ENCODE data around the gene NR0B1.

GRCh38 chrX:30282527-30282926, 26.7 kb downstream of the NR0B1 start:
- TF ChIP-seq ZFP3 (CRISPR knock-in tag; IDR thresholded peaks at IDR 0.05) (no peak), PATZ1 (CRISPR knock-in tag; IDR thresholded peaks at IDR 0.05; ENCODE audit: borderline replicate concordance) (no peak), CSRNP3 (CRISPR knock-in tag; IDR thresholded peaks at IDR 0.05) (no peak), PPARA (CRISPR knock-in tag; IDR thresholded peaks at IDR 0.05; ENCODE audit: borderline replicate concordance) (no peak), RARB (CRISPR knock-in tag; IDR thresholded peaks at IDR 0.05) (no peak), ZNF565 (CRISPR knock-in tag; conservative IDR thresholded peaks at IDR 0.05; ENCODE audit: low read depth) (no peak), ARNTL (CRISPR knock-in tag; IDR thresholded peaks at IDR 0.05; ENCODE audit: borderline replicate concordance, low read depth) (no peak), ZC3H10 (CRISPR knock-in tag; IDR thresholded peaks at IDR 0.05) (no peak), CREB5 (CRISPR knock-in tag; IDR thresholded peaks at IDR 0.05; ENCODE audit: low read depth) (no peak), OSR1 (CRISPR knock-in tag; IDR thresholded peaks at IDR 0.05) (no peak), GLIS3 (CRISPR knock-in tag; IDR thresholded peaks at IDR 0.05) (no peak), TSHZ2 (CRISPR knock-in tag; IDR thresholded peaks at IDR 0.05) (no peak)

Measured in SK-N-SH treated with all-trans-retinoic acid at 6 μM for 48 hours (cell line).